Measurements from ENCODE around the gene SH3PXD2A.

Gene SH3PXD2A

DNA sequence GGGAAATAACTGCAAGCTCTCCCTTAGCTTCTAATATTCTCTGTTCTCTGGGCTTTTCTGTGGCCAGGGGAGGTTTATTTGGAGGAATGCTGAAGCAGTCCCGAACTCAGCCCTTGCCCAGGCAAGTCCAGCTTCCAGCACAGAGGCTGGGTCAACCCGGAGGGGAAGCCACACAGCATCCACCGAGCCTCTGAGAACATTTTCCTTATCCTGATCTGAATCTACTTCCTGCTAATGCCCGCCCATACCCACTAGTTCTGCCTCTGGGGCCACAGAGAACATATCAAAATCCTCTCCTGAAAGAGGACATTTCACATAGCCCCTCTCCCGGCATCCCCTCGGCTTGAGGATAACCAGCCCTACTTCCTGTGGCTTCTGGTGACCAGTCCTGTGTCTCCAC, 31.1 kb downstream of the SH3PXD2A start:
- TF ChIP-seq, protein P1, sequence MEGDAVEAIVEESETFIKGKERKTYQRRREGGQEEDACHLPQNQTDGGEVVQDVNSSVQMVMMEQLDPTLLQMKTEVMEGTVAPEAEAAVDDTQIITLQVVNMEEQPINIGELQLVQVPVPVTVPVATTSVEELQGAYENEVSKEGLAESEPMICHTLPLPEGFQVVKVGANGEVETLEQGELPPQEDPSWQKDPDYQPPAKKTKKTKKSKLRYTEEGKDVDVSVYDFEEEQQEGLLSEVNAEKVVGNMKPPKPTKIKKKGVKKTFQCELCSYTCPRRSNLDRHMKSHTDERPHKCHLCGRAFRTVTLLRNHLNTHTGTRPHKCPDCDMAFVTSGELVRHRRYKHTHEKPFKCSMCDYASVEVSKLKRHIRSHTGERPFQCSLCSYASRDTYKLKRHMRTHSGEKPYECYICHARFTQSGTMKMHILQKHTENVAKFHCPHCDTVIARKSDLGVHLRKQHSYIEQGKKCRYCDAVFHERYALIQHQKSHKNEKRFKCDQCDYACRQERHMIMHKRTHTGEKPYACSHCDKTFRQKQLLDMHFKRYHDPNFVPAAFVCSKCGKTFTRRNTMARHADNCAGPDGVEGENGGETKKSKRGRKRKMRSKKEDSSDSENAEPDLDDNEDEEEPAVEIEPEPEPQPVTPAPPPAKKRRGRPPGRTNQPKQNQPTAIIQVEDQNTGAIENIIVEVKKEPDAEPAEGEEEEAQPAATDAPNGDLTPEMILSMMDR (IDR thresholded peaks at IDR 0.05), result no peak
- Histone ChIP-seq H3K27ac (no peak overlapping the region), H3K27me3 (peaks cover 23% of the 10 kb centered on the region), H3K36me3 (no peaks in the 10 kb centered on the region), H3K4me1 (ENCODE audit: control insufficient read depth in 1 of 2, insufficient read depth in 1 of 2, low read depth in 1 of 2, low read length in 1 of 2) (no peaks in the 10 kb centered on the region), H3K4me3 (ENCODE audit: low read depth in 1 of 2, low read length in 1 of 2) (no peak overlapping the region), H3K9me3 (no peaks in the 10 kb centered on the region)

DNA sequence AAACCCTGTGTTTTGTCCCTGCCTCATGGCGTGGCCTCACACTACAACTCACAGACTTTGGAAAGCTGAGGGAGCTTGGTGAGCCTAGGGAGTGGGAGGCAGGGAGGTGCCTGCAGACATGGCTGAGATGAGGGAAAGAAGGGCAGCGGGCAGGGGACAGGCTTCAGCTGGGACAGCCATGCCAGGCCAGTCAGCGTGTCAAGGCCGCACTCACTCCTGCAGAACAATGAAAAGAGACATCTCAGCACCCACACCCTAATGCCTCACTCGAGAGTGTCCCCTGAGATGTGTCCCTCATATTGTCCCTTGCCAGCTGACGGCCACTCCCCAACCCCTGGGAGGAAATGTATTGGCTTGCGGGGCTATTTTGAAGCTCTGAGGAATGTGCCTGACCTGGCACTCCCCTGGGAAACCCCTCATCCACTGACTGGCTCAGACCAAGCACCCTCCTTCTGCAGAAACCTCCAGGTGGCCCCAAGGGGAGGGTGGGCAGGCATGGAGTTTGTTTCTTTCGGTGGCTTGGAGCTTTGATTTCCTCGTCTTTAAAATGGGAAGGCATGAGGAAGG, 31.6 kb downstream of the SH3PXD2A start:
- no peak overlapping the region for H3K4me3 ChIP-seq (ENCODE audit: low read depth in 1 of 2, low read length in 1 of 2)
- H3K36me3 ChIP-seq, result no peaks in the 10 kb centered on the region
- H3K9me3 ChIP-seq, result no peaks in the 10 kb centered on the region
- H3K27me3 ChIP-seq, result peaks cover 28% of the 10 kb centered on the region
- no peak overlapping the region for H3K27ac ChIP-seq
- TF ChIP-seq, protein P1 (IDR thresholded peaks at IDR 0.05), result no peak
- H3K4me1 ChIP-seq (ENCODE audit: control insufficient read depth in 1 of 2, insufficient read depth in 1 of 2, low read depth in 1 of 2, low read length in 1 of 2), result no peaks in the 10 kb centered on the region

DNA sequence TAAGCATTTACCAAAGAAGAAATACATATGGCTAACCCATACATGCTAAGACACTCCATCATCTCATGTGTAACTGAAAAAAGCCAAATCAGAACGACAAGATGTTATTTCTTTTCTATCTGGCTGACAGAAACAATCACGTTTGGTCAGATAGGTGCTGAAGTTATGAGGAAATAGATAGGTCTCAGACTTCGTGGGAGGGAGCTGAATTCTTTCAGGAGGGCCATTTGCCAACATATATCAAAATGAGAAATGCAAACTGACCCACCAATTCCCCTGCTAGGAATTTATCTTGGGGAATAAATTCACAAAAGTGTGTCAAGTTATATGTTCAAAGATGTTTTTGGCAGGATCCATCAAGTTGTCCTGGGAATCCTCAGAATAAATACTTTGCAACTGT, 32.6 kb downstream of the SH3PXD2A start:
- Histone ChIP-seq H3K9me3 (no peaks in the 10 kb centered on the region), H3K4me3 (ENCODE audit: low read depth in 1 of 2, low read length in 1 of 2) (no peak overlapping the region), H3K27me3 (peaks cover 37% of the 10 kb centered on the region), H3K27ac (no peak overlapping the region), H3K4me1 (ENCODE audit: control insufficient read depth in 1 of 2, insufficient read depth in 1 of 2, low read depth in 1 of 2, low read length in 1 of 2) (no peaks in the 10 kb centered on the region), H3K36me3 (no peaks in the 10 kb centered on the region)
- TF ChIP-seq, protein P1 (IDR thresholded peaks at IDR 0.05), result no peak

DNA sequence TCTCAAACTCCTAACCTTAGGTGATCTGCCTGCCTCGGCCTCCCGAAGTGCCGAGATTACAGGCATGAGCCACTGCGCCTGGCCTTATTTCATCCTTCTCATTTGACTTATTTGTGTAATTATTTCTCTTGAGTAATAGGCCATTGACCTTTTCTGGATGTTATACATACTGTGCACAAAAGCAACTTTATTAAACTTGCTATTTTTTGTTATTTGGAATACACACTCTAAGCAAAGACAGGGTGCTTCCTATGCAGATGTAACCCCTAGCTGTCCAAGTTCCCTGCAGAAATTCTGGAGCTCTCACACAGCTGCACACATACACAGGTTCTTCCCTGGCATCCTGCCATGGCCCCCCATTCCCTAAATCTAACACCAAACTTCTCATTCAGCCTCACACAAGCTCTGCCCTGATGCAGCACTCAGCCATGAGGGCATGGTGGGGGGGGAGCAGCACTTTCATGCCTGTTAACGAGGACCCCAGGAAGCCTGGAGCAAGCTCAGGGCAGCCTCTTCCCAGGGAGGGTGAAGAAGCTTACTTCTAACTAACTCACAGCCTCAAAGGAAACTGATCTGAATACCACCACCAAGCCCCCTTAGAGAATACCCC, 33.2 kb downstream of the SH3PXD2A start:
- H3K9me3 ChIP-seq, result no peaks in the 10 kb centered on the region
- H3K36me3 ChIP-seq, result no peaks in the 10 kb centered on the region
- no peak overlapping the region for H3K27ac ChIP-seq
- no peaks in the 10 kb centered on the region for H3K4me1 ChIP-seq (ENCODE audit: control insufficient read depth in 1 of 2, insufficient read depth in 1 of 2, low read depth in 1 of 2, low read length in 1 of 2)
- TF ChIP-seq, protein P1 (IDR thresholded peaks at IDR 0.05), result no peak
- no peak overlapping the region for H3K4me3 ChIP-seq (ENCODE audit: low read depth in 1 of 2, low read length in 1 of 2)
- H3K27me3 ChIP-seq, result peaks cover 37% of the 10 kb centered on the region

DNA sequence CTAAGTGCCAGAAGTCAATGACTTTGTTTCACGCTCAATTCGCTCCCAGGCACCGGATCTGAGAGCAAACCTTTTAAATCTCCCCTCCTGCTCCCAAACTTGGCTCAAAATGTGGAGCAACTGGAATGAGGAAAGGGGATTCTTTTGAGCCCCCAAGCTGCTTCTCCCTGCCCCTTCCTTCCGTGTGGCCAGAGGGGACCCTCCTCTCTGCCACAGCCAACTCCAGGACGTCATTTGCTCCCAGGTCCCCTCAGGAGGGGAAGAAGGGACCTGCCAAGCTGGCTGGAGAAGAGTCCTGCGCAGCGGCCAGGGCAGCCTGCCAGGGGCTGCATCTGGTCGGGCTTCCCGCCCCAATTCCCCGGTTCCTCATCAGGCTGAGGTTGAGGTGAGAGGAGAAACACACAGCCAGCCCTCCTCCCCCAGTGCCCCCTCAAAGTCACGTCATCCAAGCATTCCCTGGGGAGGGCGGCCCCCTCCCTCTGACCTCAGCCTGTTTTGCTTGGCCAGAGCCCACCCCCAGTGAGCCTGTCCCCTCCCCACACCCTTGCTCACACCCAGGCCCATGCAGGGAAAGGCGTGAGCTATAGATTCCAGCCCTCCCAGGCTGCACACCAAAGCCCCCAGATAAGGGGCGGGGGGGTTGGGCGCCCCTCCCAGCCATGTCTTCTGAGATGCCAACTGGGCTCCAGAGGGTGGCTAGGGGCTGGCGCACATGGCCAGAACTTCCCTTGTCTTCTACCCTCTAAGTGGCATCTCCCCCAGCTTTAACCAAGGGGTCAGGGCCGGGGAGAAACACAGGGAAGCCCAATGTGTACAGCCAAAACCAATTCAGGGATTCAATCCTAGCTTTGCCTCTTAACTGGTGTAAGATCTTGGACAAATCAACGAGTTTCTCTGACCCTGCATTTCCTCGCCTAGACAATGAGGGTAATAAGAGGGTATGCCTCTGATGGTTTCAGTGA, 35.0 kb downstream of the SH3PXD2A start:
- Histone ChIP-seq H3K4me3 (ENCODE audit: low read depth in 1 of 2, low read length in 1 of 2) (no peak overlapping the region), H3K27me3 (peaks cover 37% of the 10 kb centered on the region), H3K27ac (no peak overlapping the region), H3K9me3 (no peaks in the 10 kb centered on the region), H3K4me1 (ENCODE audit: control insufficient read depth in 1 of 2, insufficient read depth in 1 of 2, low read depth in 1 of 2, low read length in 1 of 2) (no peaks in the 10 kb centered on the region), H3K36me3 (no peaks in the 10 kb centered on the region)
- TF ChIP-seq, protein P1 (IDR thresholded peaks at IDR 0.05), result no peak

All from neutrophil (primary cell).